ENCODE measurements around the gene DNAJC8.

Gene DNAJC8

GRCh38 chr1:28161751-28162150 is 71.1 kb downstream of the DNAJC8 start:
- in situ Hi-C loops (cut with HindIII; ENCODE audit: low sequenced_read_pairs): no loop called here
- H3K4me3 ChIP-seq (ENCODE audit: low read depth, low read length): no peak overlapping the region
- TF ChIP-seq CTCF (IDR thresholded peaks at IDR 0.05; ENCODE audit: low read depth, low read length): no peak
- DNase-seq (ENCODE audit: low read depth, low spot score): no peak

- TF ChIP-seq CTCF (IDR thresholded peaks at IDR 0.05; ENCODE audit: low read depth, low read length): no peak
- DNase-seq (ENCODE audit: low read depth, low spot score): peak; percentile 85
- no peak overlapping the region for H3K4me3 ChIP-seq (ENCODE audit: low read depth, low read length)
- in situ Hi-C loops (cut with HindIII; ENCODE audit: low sequenced_read_pairs): no loop called here
Measured at GRCh38 chr1:28160782-28161266, 72.0 kb downstream of the DNAJC8 start.

- in situ Hi-C loops (cut with HindIII; ENCODE audit: low sequenced_read_pairs): no loop called here
- no peak overlapping the region for H3K4me3 ChIP-seq (ENCODE audit: low read depth, low read length)
- no peak for DNase-seq (ENCODE audit: low read depth, low spot score)
- no peak for TF ChIP-seq CTCF (IDR thresholded peaks at IDR 0.05; ENCODE audit: low read depth, low read length)
Measured at GRCh38 chr1:28159680-28160079, 73.1 kb downstream of the DNAJC8 start.

GRCh38 chr1:28159243-28159642 is 73.6 kb downstream of the DNAJC8 start:
- no peak for DNase-seq (ENCODE audit: low read depth, low spot score)
- H3K4me3 ChIP-seq (ENCODE audit: low read depth, low read length): no peak overlapping the region
- no peak for TF ChIP-seq CTCF (IDR thresholded peaks at IDR 0.05; ENCODE audit: low read depth, low read length)
- in situ Hi-C loops (cut with HindIII; ENCODE audit: low sequenced_read_pairs): no loop called here

- H3K4me3 ChIP-seq (ENCODE audit: low read depth, low read length): no peak overlapping the region
- TF ChIP-seq CTCF (IDR thresholded peaks at IDR 0.05; ENCODE audit: low read depth, low read length): no peak
- in situ Hi-C loops (cut with HindIII; ENCODE audit: low sequenced_read_pairs): no loop called here
- no peak for DNase-seq (ENCODE audit: low read depth, low spot score)
Measured at GRCh38 chr1:28157894-28158293, 74.9 kb downstream of the DNAJC8 start.

- in situ Hi-C loops (cut with HindIII; ENCODE audit: low sequenced_read_pairs): no loop called here
- H3K4me3 ChIP-seq (ENCODE audit: low read depth, low read length): no peak overlapping the region
- TF ChIP-seq CTCF (IDR thresholded peaks at IDR 0.05; ENCODE audit: low read depth, low read length): no peak
- DNase-seq (ENCODE audit: low read depth, low spot score): no peak
Measured at GRCh38 chr1:28156821-28157220, 76.0 kb downstream of the DNAJC8 start.

GRCh38 chr1:28155628-28156027 is 77.2 kb downstream of the DNAJC8 start:
- in situ Hi-C loops (cut with HindIII; ENCODE audit: low sequenced_read_pairs): no loop called here
- no peak for TF ChIP-seq CTCF (IDR thresholded peaks at IDR 0.05; ENCODE audit: low read depth, low read length)

More at GRCh38 chr1:28155628-28156027, 77.2 kb downstream of the DNAJC8 start:
- no peak overlapping the region for H3K4me3 ChIP-seq (ENCODE audit: low read depth, low read length)
- DNase-seq (ENCODE audit: low read depth, low spot score): no peak
